SIG-M5 (cell line): ENCODE data around the gene DNAH8.

Experiments
- DNase-seq: peaks from one replicate; lab custom pipeline; 2025; lab: John Stamatoyannopoulos, UW

DNAH8 gene

DNA sequence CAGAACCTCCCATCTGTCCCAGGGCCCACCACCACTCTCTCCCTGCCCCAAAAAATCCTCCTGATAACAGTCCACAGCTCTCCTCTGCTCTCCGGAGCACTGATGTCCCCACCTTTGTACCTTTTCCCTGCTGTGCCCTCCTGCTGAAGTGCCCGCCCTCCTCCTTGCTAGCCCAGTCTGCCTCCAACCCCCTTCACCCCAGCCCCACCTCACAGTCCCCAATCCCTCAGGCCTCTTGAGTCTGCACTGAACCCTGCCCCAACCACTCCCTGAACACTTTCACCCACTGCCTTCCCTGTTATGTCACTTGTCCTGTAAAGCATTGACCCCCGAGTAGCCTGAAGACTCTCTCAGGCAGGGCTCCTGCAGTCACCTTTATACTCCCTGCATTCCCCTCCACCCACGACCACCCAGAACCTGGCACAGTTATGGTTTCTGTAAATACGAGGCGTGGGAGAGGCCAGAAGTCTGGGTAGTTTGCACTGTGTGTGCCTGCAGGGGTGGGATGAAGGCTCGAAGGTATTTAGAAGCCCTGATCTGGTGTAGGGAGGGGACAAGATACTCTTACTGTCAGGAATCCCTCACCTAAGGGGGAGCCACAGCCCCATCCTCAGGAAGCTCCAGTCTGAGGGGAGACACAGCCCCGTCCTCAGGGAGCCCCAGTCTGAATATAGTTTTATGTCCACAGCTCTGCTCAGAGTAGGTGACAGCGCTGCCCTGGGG is 338.9 kb downstream of the DNAH8 start:
- DNase-seq: no peak

DNA sequence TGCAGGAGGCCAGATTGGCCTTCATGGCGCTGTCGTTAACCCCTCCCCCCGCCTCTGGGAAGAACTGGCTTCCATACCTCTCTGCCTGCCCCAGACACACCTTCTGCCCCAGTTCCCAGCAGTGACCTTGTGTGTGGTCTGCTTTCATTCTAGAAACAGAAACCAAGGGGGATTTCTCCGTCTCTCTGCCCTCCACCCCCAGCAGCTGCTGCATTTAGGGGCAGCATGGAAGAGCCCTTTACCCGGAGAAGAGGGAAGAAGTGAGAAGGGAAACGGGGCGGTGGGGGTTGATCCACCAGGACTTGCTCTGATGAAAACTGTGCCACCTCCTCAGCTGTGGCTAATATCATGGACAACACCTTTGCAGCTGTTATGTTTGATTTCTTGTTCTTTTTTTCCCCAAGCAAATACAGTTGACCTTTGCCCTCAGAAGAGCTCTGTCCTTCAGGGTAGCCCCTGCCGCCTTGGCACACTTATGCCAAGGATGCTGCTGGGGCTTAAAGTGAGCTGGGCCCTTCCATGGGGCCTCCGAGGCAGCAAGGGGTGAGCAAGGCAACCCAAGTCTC is 339.5 kb downstream of the DNAH8 start:
- DNase-seq: no peak

DNA sequence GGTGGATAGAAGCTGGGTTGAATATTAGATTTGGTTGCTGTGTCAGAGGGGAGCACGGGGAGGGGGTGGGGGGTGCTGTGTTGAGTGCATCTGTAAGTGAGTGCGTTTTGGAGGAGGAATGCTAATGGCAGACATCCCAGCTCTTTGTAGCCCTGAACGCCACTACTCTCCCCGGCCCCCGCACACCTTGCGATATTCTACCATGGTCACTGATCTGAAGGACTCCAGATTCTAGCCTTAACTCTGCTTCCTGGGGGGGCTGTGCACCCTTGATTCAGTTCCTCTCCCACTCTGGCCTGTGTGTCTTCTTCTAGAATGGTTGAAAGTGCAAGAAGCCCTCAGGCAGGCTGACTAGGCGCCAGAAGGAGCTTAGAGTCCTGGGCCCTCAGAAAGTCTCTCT is 340.6 kb downstream of the DNAH8 start:
- DNase-seq: no peak

DNA sequence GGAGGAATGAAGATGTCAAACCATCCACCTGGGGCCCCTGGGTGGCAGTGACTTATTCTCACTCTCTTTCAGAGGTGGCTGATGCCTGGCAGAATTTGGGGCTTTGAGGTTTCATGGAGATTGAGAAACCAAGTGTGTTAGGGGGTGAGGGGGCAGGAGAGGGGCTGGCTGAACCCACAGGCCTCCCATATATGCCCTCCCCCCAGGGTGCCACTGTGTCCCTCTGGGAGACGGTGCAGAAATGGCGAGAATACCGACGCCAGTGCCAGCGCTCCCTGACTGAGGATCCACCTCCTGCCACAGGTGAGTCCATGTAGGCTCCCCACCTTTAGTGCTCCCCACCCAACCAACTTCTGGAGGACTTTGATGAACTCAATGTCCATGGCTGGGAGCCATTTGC is 341.1 kb downstream of the DNAH8 start:
- DNase-seq: no peak

DNA sequence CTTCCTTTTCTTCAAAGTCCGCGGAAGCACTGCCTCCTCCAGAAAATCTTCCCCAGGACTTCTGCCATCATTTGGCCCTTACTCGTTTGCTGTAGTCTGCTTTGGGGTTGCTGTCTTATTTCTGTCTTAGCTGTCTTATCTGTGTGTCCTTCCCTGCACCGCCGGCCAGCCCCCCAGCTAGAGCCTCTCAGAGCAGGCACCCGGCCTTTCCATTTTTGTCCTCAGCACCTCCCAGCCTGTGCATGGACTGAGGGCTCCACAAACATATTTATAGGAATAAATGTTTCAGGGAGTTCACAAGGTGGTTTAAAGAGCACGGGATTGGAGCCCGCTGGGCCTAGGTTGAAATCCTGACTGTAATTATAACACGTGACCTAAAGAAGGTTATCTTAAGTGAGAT is 341.6 kb downstream of the DNAH8 start:
- DNase-seq: no peak

DNA sequence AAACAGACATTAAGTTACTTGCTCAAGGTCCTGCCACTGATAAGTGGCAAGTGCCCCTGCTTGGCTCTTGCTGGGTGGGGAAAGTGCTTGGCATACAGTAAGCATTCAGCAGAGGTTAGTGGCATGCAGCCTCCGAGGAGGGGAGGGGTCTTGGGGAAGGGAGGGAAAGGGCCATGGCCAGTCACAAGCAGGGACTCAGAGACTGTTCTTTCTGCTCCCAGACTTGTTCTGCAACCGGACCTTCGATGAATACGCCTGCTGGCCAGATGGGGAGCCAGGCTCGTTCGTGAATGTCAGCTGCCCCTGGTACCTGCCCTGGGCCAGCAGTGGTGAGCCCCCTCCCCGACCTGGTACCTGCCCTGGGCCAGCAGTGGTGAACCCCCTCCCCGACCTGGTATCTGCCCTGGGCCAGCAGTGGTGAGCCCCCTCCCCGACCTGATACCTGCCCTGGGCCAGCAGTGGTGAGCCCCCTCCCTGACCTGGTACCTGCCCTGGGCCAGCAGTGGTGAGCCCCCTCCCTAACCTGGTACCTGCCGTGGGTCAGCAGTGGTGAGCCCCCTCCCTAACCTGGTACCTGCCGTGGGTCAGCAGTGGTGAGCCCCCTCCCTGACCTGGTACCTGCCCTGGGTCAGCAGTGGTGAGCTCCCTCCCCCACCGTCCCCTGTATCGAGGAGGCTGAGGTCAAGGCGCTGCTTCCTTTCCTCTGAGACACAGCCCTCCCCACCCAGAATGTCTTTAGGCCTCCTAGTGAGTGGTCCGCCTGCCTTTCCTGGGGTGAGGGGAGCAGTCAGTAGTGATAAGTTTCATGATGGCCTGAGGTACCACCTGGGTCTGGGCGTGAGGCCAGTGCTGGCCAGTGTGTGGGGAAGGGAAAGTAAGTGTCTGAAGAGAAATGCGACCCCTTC is 342.4 kb downstream of the DNAH8 start:
- DNase-seq: no peak

DNA sequence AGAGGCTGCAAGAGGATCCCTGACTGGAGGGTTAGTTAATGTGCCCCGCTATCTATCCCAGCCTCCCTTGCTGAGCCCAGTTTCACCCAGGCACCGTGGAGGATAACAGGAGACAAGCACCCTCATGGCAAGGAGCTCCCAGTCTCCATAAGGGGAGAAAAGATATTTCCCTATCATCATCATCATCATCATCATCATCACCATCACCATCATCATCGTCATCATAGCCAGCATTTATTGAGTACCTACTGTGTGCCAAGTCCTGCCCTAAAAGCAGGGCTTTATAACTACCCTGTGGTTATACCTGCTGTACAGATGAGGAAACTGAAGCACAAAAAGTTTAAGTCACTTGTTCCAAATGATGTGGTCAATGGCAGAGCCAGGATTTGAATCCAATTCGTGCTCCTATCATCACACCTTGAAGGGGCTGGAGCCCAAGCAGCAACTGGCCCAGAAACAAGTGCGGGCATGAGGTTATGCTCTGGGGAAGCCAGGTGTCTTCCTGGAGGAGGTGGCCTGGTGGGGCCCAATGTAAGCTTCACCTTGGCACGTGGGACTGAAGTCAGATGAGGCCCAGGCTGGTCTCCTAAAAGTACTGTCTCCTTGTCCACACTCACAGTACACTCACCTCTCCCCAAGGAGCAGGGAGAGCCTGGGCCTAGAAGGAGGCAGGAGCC is 343.5 kb downstream of the DNAH8 start:
- DNase-seq: no peak

DNA sequence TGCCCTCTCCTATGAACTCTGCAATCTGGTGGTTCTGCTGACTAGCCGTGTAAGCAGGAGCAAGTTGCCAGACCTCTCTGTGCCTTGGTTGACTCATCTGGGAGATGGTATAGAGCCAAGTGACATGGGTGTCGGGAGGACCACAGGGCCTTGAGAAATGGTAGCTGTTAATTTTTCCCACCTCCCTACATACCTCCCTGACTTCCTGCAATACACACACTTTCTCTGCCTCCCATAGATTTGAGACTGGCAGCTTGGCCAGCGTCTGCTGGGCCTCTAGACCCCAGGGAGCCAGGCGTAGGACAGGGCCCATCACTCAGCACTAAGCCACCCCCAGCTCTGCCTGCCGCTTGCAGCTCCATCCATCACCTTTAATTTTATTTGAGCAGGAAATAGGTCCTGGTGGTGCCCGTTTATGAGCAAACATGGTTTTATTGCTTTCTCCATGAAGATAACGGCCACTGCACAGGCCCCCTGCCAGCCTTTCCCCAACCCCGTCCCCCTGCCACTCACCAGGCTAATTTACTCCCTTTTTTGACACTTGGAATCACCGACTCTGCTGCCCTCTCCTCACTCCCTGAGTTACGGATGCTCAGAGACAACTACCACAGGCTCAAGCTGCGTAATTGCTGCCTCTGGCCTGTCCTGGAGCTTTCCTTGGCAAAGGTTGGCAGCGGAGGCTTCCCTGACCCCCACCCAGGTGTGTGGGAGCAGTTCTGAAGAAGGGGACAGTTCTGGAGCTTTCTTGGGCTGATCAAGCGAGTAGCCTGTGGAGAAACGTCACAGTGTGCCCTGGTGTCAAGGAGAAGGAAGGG is 344.6 kb downstream of the DNAH8 start:
- DNase-seq: no peak

DNA sequence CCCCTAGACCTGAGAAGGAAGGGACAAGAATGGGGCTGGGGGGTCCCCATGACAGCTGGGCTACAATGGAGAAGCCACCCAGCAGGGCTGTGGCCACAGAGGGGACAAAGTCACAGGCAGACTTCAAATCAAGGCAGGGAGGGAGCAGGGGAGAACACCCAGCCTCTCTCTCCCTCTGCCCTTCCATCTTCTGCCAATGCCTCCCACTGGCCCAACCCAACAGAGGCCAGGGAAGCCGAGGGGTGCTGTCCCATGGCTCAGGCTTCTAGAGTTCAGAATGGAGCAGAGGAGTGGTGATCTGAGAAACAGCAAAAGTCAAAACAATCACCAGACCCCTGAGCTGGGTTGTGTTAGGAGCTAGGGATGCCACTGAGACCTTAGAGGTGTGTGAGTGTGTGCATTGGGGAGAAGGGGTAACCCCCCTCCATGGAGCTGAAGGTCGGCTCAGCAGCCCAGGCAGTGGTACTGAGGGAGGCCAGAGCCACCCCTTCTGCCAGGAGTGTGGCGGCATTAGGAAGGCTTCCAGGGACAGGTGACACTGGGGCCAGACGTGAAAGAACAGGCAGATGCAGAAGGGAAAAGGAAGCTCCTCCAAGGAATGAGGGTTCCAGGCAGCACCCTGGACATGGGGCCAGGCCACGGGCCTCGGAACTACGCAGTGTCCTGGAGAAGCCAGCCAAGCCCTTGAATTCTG is 345.5 kb downstream of the DNAH8 start:
- DNase-seq: no peak

DNA sequence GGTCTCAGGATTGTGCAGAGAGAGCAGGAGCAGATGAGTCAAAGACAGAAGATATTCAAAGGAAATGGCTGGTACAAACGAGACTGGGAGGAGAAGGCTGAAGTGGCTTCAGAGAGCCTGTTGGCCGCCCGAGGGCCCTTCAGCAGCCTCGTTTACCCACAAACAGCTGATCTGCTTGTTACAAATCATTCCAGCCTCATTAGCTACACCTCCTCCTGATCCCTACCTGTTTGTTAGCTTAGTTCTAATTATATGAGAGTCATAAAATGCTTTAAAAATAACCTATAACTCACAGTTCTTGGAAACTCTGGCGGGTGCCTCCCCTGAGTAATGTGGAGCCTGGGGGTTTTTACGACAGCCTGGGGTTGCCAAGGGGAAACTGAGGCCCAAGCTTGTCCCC is 346.1 kb downstream of the DNAH8 start:
- no peak for DNase-seq

DNA sequence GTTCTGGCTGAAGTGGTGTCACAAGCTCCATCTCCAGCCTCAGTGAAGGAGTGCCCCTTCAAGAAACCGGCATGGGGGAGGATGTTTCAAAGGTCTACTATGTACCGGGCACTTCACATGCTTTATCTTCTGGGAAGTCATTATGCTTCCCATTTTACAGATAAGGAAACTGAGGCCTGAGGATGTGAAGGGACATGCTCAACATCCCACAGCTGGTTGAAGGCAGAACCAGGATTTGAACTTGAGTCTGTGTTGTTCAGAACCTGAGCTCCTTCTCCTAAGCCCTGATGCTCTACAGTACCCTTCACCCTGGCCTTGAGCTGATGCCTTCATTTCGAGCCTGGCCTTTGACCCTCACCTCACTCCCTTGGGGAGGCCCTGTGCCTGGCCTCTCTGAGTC is 346.5 kb downstream of the DNAH8 start:
- no peak for DNase-seq

DNA sequence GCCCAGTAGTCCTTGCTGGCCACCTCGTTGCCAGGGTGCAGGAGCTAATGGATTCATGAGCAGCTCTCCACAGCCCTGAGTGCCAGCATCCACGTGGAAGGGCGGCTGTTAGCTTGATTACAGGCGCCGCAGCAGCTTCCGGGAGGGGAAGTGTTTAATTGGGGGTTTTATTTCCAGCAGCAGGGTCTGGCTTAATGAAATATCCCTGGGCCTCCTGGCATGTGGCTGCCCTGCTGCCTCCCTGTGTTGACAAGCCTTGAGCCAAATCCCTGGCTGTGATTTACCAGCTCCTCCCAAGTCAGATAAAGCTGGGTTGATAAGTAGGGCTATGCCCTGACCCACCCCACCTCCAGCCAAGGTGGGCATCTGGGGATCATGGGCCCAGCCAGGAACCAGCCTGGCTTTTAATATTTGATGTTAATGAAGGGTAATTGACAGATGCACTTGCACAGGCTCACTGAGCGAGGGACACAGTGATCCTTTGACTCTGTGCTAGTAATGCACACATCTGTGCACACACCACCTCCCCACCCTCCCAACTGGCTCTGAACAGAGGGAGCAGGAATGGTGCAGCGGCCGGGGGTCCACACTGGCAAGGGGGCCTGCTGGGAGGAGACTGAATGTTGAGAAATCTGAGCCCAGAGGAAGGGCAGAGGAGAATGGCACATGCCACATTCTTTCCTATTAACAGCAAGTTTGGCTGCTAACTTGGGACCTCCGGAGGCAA is 347.1 kb downstream of the DNAH8 start:
- DNase-seq: no peak

DNA sequence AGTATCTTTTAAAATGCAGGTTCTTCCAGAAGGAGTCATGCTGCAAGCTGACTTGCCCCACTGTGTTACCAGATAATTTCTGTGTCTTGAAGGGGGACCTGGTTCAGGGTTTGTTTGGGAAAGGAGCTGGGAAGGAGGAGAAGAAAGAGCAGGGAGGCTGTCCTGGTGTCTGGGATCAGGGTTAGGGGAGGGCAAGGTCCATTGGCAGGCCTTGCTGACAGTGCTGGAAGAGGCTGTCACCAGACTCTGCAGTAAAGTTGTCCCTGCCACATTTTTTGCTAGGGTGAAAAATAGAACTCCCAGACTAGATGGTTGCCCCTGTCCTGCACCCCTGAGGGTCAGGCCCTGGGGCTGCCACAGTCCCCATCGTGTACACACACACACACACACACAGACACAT is 348.4 kb downstream of the DNAH8 start:
- no peak for DNase-seq

DNA sequence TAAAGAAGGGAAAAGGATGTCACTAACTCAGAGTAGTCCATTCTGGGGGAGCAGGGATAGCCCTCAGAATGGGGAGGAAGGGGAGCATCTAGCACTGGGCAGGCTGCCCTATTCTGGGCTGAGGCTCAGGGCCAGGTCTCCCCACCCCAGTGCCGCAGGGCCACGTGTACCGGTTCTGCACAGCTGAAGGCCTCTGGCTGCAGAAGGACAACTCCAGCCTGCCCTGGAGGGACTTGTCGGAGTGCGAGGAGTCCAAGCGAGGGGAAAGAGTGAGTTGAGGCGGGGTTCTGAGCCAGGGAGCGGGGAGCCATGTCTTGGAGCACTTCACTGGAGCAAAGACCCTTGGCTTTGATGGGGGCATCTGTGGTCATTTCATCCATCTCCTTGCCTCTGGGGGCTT is 350.4 kb downstream of the DNAH8 start:
- DNase-seq: no peak

DNA sequence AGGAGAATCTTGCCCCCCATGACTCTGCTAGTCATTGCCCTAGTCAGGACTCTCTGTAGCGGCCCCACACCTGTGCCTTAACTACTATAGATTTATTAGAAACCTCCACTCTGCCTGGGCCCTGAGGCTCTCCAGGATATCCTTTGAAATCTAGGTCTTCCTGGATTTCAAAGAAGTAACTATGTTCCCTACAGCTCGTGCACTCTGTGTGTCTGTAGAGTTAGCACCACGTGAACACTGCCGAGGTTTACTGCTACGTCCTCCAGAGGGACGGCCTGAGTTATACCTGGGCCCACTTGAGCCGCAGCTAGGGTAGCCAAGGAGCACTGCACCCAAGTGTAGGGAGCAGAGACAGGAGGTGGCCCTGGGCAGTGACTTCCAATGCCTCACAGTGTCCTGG is 353.3 kb downstream of the DNAH8 start:
- no peak for DNase-seq

DNA sequence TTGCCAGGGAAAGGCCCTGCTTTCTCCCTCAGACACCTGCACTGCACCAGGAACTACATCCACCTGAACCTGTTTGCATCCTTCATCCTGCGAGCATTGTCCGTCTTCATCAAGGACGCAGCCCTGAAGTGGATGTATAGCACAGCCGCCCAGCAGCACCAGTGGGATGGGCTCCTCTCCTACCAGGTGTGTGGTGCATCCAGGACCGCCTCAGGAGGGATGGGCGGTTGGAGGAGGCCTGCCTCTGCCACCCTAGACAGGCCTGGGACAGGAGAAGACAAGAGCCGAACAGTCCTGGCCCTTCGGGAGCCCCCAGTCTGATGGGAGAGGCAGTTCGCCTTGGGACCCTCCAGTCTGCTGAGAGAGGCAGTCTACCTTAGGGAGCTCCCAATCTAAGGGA is 357.7 kb downstream of the DNAH8 start:
- DNase-seq: no peak

DNA sequence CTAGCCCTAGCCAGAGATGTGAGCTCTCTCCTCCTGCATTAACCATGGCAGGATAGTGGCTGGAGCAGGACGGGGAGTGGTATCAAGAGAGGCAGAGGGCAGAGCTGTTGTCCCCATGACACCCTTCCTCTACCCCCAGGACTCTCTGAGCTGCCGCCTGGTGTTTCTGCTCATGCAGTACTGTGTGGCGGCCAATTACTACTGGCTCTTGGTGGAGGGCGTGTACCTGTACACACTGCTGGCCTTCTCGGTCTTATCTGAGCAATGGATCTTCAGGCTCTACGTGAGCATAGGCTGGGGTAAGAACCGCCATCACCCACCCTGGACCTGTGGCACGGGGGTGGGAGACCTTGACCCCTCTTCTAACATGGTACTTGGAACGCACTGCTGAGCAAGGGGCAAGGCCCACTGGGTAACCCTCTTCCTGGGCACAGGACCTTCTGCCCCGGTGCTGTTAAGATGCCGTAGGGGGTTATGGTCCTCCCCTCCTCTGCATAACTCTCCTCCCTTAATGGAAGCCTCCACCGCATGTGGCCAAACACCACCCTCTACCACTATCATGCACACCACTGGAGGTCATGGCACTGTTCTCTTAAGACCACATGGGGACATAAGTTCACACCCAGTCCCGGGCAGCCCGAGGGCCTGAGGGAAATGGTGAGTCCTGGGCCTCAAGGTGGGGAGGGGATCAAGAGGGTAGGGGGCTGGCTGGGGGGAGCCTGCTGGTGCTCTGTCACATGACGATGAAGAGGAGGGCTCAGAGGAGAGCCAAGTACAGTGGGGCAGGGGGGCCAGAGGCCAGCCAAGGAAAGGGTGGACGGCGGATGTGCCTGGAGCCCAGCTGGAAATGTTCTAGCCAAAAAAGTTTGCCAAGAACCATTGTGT is 358.6 kb downstream of the DNAH8 start:
- DNase-seq: no peak

DNA sequence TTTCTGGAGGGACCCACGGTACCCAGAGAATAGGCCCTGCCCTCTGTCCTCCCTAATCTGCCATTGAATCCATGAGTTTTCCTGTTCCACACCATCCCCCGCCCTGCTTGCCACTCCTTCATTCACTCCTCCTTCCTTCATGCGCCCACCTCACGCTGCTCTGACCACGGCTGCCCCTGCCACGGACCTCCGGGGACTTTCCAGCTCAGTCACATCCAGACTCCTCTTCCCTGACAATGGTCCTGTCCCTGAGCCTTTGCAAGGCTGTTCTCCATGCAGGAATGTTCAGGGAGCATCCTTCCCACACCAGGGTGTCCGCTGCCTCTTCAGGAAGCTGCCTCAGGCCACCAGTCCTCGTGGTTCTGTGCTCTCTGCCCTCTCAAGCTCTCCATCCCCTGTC is 359.4 kb downstream of the DNAH8 start:
- DNase-seq: no peak

DNA sequence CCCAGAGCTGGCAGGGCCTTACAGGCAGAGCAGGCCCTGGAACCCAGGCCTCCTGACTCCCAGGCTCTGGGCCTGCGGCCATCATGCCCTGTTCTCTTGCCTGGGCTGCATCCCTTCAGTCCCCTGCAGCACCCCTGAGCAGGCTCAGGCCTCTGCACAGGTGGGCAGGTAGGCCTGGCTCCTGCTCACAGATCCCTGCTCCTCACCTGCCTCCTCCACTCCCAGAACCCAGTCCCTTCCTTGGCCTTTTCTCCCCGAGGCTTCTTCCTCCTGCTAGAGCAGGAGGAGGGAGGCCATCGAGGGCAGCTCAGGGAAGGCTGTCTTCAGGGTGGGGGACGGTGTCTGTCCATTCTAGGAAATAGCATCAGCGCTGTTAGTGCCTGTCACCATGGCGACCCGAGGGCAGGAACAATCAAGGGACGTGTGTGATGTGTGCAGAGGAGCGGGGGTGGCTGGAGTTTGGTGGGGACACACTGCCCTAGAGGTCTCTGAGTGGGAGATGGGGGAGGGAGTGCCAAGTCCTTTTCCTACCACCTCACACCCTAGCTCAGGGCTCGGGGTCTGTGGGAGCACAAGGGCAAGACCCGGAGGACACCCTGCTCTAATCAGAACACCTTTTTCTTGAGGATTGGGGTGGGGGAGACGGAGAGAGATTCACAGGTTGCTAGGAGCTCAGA is 360.0 kb downstream of the DNAH8 start:
- DNase-seq: no peak
